PFSK-1 (cell line): ENCODE measurements around the gene ASIC4.

Experiments
- FOXP2 ChIP-seq: optimal IDR thresholded peaks from 2 replicates; pipeline ENCODE3; 2011; ENCODE audit warnings: borderline replicate concordance, control low read depth, inconsistent platforms; ENCODE audit not compliant: insufficient read depth; ENCODE audit errors: extremely low read length, extremely low read depth
- POLR2AphosphoS5 ChIP-seq: IDR thresholded peaks from 2 replicates; pipeline ENCODE4 v1.6.1; 2012; ENCODE audit warnings: low read depth, mild to moderate bottlenecking, control low read depth, low read length, moderate library complexity
- REST ChIP-seq, 2 experiments: IDR thresholded peaks; 2 replicates each; pipeline versions ENCODE4 v1.6.1 to v1.8.0; 2011 to 2012; ENCODE audit warnings: low read depth in 2 of 2, low read length in 2 of 2, control low read depth in 1 of 2, inconsistent platforms in 1 of 2, mild to moderate bottlenecking in 1 of 2, moderate library complexity in 1 of 2; ENCODE audit not compliant: insufficient read depth in 1 of 2
- SIN3A ChIP-seq: IDR thresholded peaks from 2 replicates; pipeline ENCODE4 v1.6.1; 2012; ENCODE audit warnings: mild to moderate bottlenecking, low read length, moderate library complexity, borderline replicate concordance; ENCODE audit not compliant: insufficient read depth
- TAF1 ChIP-seq: IDR thresholded peaks from 2 replicates; pipeline ENCODE4 v1.6.1; 2012; ENCODE audit warnings: low read length, control low read depth, borderline replicate concordance; ENCODE audit not compliant: insufficient read depth

Gene ASIC4

GRCh38 chr2:219469186-219469724 lies 45.0 kb upstream of the ASIC4 start:
- TF ChIP-seq TAF1 (no peak), SIN3A (no peak)

DNA sequence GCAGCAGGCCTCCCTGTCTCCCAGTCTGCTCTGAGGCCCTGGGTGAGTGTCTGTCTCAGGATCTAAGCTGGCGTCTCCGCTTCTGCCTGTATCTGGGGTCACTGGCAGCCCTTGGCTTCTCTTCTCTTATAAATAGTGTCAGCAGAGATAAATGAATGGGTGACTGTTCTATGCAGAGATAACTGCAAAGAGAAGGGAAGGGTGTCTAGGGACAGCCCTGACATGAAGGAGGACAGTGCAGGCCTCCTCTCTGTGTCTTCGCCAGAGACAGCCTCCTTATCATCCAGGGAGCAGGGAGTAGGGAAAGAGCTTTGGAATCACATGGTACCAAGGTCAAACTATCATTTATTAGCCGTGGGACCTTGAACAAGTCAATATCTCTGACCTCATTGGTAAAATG lies 43.9 kb upstream of the ASIC4 start:
- TF ChIP-seq SIN3A (no peak), REST (IDR thresholded peaks at IDR 0.05; ENCODE audit: insufficient read depth in 1 of 2, low read depth in 2 of 2, low read length in 2 of 2) (no peak), TAF1 (no peak), FOXP2 (no peak), POLR2AphosphoS5 (no peak)

GRCh38 chr2:219471476-219472371 lies 42.6 kb upstream of the ASIC4 start:
- TF ChIP-seq TAF1 (no peak), SIN3A (no peak), POLR2AphosphoS5 (no peak), REST (IDR thresholded peaks at IDR 0.05; ENCODE audit: insufficient read depth in 1 of 2, low read depth in 2 of 2, low read length in 2 of 2) (no peak), FOXP2 (no peak)

- TF ChIP-seq TAF1 (no peak), REST (IDR thresholded peaks at IDR 0.05; ENCODE audit: insufficient read depth in 1 of 2, low read depth in 2 of 2, low read length in 2 of 2) (no peak), SIN3A (no peak), FOXP2 (no peak), POLR2AphosphoS5 (no peak)
These were observed 41.6 kb upstream of the ASIC4 start for GRCh38 chr2:219472629-219473187.

DNA sequence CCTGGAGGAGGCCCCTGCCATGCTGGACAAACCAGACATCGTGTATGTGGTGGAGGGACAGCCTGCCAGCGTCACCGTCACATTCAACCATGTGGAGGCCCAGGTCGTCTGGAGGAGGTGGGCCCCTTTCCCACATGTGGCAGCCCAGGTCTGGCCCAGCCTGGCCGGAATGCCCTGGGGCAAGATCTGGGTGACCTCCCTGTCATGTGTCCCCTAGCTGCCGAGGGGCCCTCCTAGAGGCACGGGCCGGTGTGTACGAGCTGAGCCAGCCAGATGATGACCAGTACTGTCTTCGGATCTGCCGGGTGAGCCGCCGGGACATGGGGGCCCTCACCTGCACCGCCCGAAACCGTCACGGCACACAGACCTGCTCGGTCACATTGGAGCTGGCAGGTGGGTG lies 40.8 kb upstream of the ASIC4 start:
- TF ChIP-seq SIN3A (no peak), POLR2AphosphoS5 (no peak), REST (IDR thresholded peaks at IDR 0.05; ENCODE audit: insufficient read depth in 1 of 2, low read depth in 2 of 2, low read length in 2 of 2) (no peak), TAF1 (no peak), FOXP2 (no peak)
